ENCODE data around the gene AGBL4.

DNA sequence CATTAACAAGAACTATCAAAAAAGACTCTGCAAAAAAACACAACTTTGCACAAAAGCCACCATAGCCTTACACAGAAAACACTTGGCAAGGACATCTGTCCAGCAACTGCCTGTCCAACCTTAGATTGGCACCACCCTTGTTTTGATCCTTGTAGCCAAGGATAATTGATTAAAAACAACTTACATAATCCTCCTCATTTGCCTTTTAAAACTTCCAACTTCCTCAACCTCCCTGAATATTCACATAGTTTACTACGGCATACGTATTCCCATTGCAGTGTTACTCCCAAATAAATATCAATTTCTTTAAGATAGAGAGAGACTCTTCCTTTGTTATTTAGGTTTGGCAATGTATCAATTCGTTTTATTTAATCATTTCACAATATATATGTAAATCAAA is 72.4 kb downstream of the AGBL4 start:
- TF ChIP-seq CTCF (IDR thresholded peaks at IDR 0.05), result no peak
- TF ChIP-seq POLR2A (IDR thresholded peaks at IDR 0.05), result no peak
